Pancreas (tissue), 10 donors: ENCODE results near the gene SMTNL2. TPM values are rescaled to one million over a fixed set of nuclear protein-coding genes. Genes with fewer than 3 reads are reported as not detected.

Experiments used
- ATAC-seq, 4 donors: fragments of 200-7000 bp; cut with Tn5 transposase; one replicate each; pipeline versions ENCODE4 v1.8.0 to v1.9.1; 2020; ENCODE audit warnings: mild to moderate bottlenecking in 4 of 4, moderate library complexity in 4 of 4
- DNase-seq, 6 donors: peaks; one replicate each; pipeline ENCODE4 v3.0.0-alpha.2; 2020
- FAIRE-seq: peaks from 2 replicates; lab custom pipeline; 2012; peaks lifted over from hg19 to GRCh38; lab: Jason Lieb, UNC
- H3K27ac ChIP-seq, 4 donors: fragments of 200-600 bp; sonication (generic); 1 replicate in 3 of 4; 2 replicates in 1 of 4; pipeline versions ENCODE4 v1.5.0 to v1.8.0; 2020
- H3K27me3 ChIP-seq, 4 donors: fragments of 200-600 bp; one replicate each; pipeline ENCODE4 v1.8.0; 2021
- H3K36me3 ChIP-seq, 3 donors: fragments of 200-600 bp; sonication (generic) in 1 of 3; one replicate each; pipeline versions ENCODE4 v1.5.0 to v1.8.0; 2020 to 2021
- H3K4me1 ChIP-seq, 3 donors: fragments of 200-600 bp; one replicate each; pipeline ENCODE4 v1.8.0; 2021
- H3K4me3 ChIP-seq, 4 donors: fragments of 200-600 bp; sonication (generic) in 2 of 4; one replicate each; pipeline versions ENCODE4 v1.5.0 to v1.8.0; 2020 to 2021
- H3K9me3 ChIP-seq, 4 donors: fragments of 200-600 bp; one replicate each; pipeline ENCODE4 v1.8.0; 2021
- WGBS, 2 donors: extraction: QIAGEN DNeasy Blood & Tissue Kit; methylation state at CpG; one replicate each; pipeline ENCODE4 v1.1.7; 2013; 5-methylcytosine and 5-hydroxymethylcytosine counted together
- intact Hi-C, 3 donors: fragments of 100-400 bp; cut with DNase I; formaldehyde crosslinking; loops; one replicate each; pipeline versions ENCODE4 v1.11.1 to v1.14.2; 2022
- polyA plus RNA-seq, 2 donors: library from polyadenylated mRNA; stranded (reverse); fragments of 200-250 nt; gene quantifications; one replicate each; pipeline ENCODE4 v1.2.3, GENCODE V29; 2013
- total RNA-seq, 6 donors: library from RNA; stranded (reverse); fragmentation: NEBNext Ultra II Directional in 4 of 6; extraction: Animal tissue kit (Norgen Biotek cat#: 25700) in 4 of 6; gene quantifications; one replicate each; pipeline versions ENCODE4 v1.2.1 to v1.2.4, GENCODE V29; 2021 to 2023
- TF ChIP-seq, protein P1 (sequence below), 4 donors: fragments of 200-600 bp; sonication (generic) in 3 of 4; IDR thresholded peaks; one replicate each; pipeline versions ENCODE4 v1.5.0 to v1.8.0; 2021; ENCODE audit warnings: antibody characterized with exemption in 4 of 4
- donor health status: healthy with polysubstance abuse.
- donor health status: DM: no; HTN: no; CAD: no; lungs with moderate emphysema.
- donor health status: DM: no; HTN: no; CAD: no.
- donor health status: control.
- donor health status: control.
- donor health status: Bipolar disorder and iron deficiency.
- donor health status: DM: yes; HTN: yes; CAD: no.
- donor health status: DM: no; HTN: no; CAD: no.
- donor health status: DM: no; HTN: no; CAD: no.
- donor health status: DM: yes; HTN: yes; CAD: no.

The SMTNL2 gene
- total and polyA plus RNA-seq, 8 donors, result 0.09 to 0.59 (median 0.26) TPM; not detected in 2

DNA sequence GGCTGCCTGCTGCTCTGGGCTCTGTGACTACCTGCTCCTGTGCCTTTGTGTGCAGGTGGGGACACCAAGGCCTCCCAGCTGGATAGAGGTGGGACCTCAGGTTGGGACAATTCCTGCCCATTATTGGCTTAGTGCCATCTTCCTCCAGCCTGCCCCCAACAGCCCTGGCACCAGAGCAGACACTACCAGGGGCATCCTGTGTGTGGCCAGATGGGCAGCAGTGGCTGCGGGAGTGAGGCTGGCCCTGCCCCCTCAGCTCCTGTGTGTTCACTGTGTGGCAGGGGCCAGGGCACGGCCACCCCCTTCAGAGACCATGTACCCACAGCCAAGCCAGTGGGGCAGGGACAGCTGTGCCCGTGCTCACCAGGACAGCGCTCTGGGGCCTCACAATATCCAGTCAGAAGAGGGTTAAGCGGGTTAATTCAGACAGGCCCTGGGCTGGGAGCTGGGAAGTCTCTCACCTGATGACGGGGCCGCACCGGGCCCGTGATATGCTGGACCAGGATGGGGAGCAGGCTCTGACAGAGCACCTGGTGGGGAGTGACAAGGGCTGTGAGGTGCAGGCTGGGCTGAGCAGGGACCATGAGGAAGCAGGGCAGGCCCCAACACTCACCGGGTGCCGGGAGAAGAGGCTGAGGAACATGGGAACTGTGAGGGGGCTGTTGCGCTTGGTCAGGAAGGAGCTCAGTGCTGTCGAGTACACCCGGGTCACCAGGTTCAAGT lies 42.2 kb upstream of the SMTNL2 start:
- TF ChIP-seq, protein P1, sequence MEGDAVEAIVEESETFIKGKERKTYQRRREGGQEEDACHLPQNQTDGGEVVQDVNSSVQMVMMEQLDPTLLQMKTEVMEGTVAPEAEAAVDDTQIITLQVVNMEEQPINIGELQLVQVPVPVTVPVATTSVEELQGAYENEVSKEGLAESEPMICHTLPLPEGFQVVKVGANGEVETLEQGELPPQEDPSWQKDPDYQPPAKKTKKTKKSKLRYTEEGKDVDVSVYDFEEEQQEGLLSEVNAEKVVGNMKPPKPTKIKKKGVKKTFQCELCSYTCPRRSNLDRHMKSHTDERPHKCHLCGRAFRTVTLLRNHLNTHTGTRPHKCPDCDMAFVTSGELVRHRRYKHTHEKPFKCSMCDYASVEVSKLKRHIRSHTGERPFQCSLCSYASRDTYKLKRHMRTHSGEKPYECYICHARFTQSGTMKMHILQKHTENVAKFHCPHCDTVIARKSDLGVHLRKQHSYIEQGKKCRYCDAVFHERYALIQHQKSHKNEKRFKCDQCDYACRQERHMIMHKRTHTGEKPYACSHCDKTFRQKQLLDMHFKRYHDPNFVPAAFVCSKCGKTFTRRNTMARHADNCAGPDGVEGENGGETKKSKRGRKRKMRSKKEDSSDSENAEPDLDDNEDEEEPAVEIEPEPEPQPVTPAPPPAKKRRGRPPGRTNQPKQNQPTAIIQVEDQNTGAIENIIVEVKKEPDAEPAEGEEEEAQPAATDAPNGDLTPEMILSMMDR (IDR thresholded peaks at IDR 0.05), result no peak
- H3K36me3 ChIP-seq, result peaks cover 0 to 56% (median 31%) of the 10 kb centered on the region in 3 donors
- ATAC-seq, result no peak
- no peak overlapping the region for H3K4me3 ChIP-seq
- intact Hi-C loops, result loop anchor here in 1 of 3 donors (10.0 kb wide), 1 partner anchor 117 kb away; no protein-coding TSS in a partner anchor
- no peaks in the 10 kb centered on the region for H3K27me3 ChIP-seq
- no peaks in the 10 kb centered on the region for H3K9me3 ChIP-seq
- H3K27ac ChIP-seq, result peak overlapping the region in 1 of 4 donors; percentile 33
- DNase-seq, result no peak
- no peaks in the 10 kb centered on the region for H3K4me1 ChIP-seq
- WGBS, 2 donors, result 93 to 94% methylated on average over 14 of the region's 14 CpGs
- no peak for FAIRE-seq

DNA sequence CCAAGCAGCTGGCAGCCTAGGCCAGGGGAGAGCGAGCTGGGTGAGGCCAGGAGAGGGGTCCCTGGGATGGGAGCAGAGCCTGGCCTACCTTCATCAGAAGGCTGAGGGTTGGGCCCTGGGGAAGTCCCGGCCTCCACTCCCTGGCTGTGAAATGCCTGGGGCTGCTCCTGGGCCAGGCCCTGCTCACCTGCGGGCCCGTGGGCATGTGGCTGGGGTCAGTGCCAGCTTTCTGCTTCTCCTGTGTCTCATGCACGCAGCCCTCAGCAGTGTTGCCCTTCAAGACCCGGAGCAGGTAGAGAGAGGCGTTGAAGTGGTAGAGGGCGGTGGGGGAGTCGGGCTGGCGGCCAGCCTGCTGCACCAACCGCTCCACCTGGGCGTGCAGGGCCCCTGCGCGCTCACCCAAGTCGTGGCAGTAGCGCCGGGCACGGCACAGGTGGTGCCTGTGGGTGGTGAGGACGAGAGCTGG lies 41.6 kb upstream of the SMTNL2 start:
- 91 to 94% methylated on average over 16 to 19 of the region's 19 CpGs for WGBS, 2 donors
- TF ChIP-seq, protein P1 (IDR thresholded peaks at IDR 0.05), result no peak
- Histone ChIP-seq H3K4me3 (no peak overlapping the region), H3K4me1 (no peaks in the 10 kb centered on the region), H3K27ac (no peak overlapping the region), H3K9me3 (no peaks in the 10 kb centered on the region), H3K36me3 (peaks cover 0 to 62% (median 34%) of the 10 kb centered on the region in 3 donors), H3K27me3 (no peaks in the 10 kb centered on the region)
- intact Hi-C loops, result loop anchor here in 1 of 3 donors (10.0 kb wide), 1 partner anchor 118 kb away; no protein-coding TSS in a partner anchor
- ATAC-seq (no peak), FAIRE-seq (no peak), DNase-seq (peak in 2 of 6 donors; percentile 16 to 69)

DNA sequence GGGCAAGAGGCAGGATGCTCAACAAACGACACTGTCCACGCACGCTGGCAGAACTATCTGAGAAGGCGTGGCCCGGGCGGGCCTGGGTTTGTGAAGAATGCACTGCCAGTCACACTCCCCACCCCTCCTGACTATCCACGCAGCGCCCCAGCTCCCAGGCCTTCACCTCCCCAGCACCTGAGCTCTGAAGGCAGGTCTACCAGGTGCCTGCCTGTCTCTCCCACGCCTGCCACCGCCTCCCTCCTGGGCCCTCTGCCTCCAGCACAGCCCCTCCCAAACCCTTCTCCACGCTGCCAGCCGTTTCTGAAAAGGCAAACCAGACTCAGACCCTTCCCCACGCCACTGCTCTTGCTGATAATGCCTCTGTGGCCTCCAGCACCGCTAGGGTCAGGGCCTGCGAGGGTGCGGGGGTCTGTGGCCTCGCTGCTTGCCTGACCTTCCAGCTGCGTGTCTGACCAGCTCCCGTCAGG lies 40.7 kb upstream of the SMTNL2 start:
- H3K4me1 ChIP-seq, result no peaks in the 10 kb centered on the region
- 90 to 92% methylated on average over 18 to 19 of the region's 19 CpGs for WGBS, 2 donors
- H3K4me3 ChIP-seq, result no peak overlapping the region
- FAIRE-seq, result no peak
- no peak for ATAC-seq
- TF ChIP-seq, protein P1 (IDR thresholded peaks at IDR 0.05), result no peak
- H3K27ac ChIP-seq, result no peak overlapping the region
- no peaks in the 10 kb centered on the region for H3K27me3 ChIP-seq
- intact Hi-C loops, result loop anchor here in 1 of 3 donors (10.0 kb wide), 1 partner anchor 119 kb away; no protein-coding TSS in a partner anchor
- H3K9me3 ChIP-seq, result no peaks in the 10 kb centered on the region
- DNase-seq, result peak in 1 of 6 donors; percentile 56
- H3K36me3 ChIP-seq, result peaks cover 0 to 70% (median 43%) of the 10 kb centered on the region in 3 donors

DNA sequence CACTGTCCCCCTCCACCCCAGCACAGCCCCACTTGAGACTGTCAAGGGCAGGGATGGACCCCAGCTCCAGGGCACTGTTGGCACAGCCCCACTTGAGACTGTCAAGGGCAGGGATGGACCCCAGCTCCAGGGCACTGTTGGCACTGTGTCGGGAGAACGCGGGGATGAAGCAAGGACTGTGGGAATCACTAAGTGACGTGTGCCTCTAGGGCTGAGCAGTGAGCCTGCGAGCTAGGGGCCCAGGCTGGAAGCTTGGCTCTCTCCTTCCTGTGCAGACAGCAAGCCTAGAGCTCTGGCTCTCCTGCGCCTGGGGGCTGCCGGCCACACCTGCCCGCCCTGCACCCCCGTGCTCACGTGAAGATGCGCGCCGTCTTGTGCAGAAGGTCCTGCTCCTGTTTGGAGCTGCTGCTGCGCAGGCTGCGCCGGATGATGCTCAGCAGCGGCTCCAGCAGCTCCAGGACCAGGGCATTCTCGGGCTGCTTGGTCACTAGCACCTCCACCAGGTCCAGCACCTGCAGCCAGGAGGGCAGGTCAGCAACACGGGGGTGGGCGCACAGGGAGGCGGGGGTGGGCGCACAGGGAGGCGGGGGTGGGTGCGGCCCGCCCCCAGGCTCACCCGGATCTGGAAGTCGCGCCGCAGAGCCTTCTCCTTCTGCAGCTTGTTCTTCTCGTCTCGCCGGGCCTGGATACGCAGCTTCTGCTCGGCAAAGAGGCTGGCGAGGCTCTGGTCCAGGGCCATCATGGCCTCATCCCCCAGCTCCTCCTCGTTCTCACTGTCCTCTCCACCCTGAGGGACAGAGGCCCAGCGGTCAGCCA lies 40.0 kb upstream of the SMTNL2 start:
- peak in 1 of 6 donors; percentile 42 for DNase-seq
- TF ChIP-seq, protein P1 (IDR thresholded peaks at IDR 0.05), result no peak
- no peaks in the 10 kb centered on the region for H3K27me3 ChIP-seq
- no peak for FAIRE-seq
- no peaks in the 10 kb centered on the region for H3K4me1 ChIP-seq
- intact Hi-C loops, result loop anchor here in 1 of 3 donors (10.0 kb wide), 1 partner anchor 120 kb away; no protein-coding TSS in a partner anchor
- no peak for ATAC-seq
- H3K27ac ChIP-seq, result no peak overlapping the region
- H3K9me3 ChIP-seq, result no peaks in the 10 kb centered on the region
- WGBS, 2 donors, result 94% methylated on average over 30 to 37 of the region's 37 CpGs
- no peak overlapping the region for H3K4me3 ChIP-seq
- H3K36me3 ChIP-seq, result peaks cover 0 to 72% (median 50%) of the 10 kb centered on the region in 3 donors
